HG03565 (cell line): Measurements from ENCODE around the gene NUDT4.
"Not testable (repeated sequence)": the region's sequence is repeated elsewhere in the genome, so short reads cannot be mapped to it uniquely, and the experiment has no call there.

Source experiments
- ATAC-seq: cut with Tn5 transposase; IDR thresholded peaks from one replicate; pipeline ENCODE4 v1.9.1; 2021; ENCODE audit warnings: mild to moderate bottlenecking, moderate library complexity; ENCODE audit not compliant: unreplicated experiment

Gene NUDT4

GRCh38 chr12:93366422-93366821, 11.3 kb upstream of the NUDT4 start:
- ATAC-seq: no peak

DNA sequence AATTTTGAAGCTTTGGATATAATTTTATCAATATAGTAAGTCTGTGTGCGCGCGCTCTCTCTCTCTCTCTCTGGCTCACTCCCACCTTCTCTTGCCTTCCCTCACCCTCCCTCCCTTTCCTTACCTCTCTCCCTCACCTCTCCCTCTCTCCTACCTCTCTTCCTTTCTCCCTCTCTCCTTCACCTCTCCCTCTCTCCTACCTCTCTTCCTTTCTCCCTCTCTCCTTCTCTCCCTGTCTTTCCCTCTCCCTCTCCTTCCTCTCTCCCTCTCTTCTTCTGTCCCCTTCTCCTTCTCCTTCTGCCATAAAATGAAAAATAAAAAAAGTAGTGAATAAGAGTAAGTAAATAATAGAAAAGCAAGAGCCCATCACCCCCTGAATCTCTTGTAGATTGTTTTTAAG, 9.0 kb upstream of the NUDT4 start:
- ATAC-seq: no peak

DNA sequence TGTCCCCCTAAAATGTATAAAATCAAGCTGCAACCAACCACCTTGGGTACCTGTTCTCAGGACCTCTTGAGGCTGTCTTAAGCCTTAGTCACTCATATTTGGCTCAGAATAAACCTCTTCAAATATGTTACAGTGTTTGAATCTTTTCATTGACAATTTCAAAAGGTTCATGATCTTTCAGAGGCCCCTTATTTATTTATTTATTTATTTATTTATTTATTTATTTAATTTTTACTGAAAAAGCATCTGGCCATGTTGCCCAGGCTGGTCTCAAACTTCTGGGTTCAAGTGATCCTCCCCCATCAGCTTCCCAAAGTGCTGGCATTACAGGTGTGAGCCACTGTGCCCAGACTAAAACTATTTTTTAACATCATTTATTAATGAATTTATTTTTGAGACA, 8.2 kb upstream of the NUDT4 start:
- ATAC-seq: no peak

DNA sequence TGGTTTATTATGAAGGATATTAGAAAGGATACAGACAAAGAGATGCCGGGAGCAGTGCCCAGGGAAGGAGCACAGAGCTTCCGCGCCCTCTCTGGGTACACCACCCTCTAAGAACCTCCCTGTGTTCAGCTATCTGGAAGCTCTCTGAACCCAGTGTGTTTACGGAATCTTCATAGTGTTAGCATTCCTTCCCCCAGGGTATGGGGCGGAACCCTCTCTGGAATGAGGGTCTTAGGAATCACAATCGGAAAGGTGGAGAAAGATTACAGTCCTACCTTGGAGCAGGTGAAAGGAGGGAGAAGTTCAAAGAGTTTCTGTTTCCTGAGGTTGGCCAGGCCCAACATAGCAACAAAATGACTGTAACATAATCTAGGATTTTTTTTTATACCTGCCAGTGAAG, 6.8 kb upstream of the NUDT4 start:
- no peak for ATAC-seq

GRCh38 chr12:93373961-93374656, 3.6 kb upstream of the NUDT4 start:
- no peak for ATAC-seq

GRCh38 chr12:93375906-93376305, 1.8 kb upstream of the NUDT4 start:
- no peak for ATAC-seq

DNA sequence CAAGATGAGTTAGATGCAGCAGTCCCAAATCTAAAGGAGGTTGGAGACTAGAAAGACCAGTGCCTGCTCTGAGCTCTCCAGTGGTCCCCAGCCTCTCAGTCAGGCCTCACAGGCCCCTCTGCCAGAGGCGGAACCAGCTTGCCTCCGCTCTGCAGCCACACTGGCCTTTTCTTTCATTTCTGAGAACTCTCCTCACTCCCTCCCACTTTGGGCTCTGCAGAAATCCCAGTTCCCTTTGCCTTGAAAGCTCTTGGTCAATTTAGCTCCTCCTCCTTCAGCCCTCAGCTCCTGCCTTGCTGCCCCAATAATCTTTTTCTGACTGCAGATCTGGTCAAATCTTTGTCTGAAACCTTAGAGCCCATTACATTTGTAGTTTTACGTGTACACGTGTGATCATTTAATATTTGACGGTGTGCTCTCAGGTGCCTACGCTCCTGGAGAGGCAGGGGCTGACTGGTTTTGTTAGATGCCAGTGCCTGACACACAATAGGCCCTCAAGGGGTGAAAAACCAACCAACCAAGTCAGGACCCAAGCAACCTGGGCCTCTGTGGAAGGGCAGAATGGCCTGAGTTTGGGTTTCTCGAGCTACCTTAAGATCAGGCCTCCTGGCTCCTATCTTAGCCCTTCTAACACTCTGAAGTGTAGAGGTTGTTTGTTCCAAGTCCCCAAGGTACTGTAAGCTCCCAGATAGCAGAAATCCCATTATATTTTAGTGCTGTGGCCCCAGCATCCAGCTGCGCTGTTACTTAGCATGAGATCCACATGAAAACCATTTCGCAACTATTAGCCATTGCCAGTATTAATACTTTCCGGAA, 1.1 kb upstream of the NUDT4 start:
- ATAC-seq: no peak

- peak; percentile 19 for ATAC-seq
Observed at GRCh38 chr12:93378196-93378997, 672 bp downstream of the NUDT4 start.

GRCh38 chr12:93378998-93379325, 1.2 kb downstream of the NUDT4 start:
- ATAC-seq: no peak

DNA sequence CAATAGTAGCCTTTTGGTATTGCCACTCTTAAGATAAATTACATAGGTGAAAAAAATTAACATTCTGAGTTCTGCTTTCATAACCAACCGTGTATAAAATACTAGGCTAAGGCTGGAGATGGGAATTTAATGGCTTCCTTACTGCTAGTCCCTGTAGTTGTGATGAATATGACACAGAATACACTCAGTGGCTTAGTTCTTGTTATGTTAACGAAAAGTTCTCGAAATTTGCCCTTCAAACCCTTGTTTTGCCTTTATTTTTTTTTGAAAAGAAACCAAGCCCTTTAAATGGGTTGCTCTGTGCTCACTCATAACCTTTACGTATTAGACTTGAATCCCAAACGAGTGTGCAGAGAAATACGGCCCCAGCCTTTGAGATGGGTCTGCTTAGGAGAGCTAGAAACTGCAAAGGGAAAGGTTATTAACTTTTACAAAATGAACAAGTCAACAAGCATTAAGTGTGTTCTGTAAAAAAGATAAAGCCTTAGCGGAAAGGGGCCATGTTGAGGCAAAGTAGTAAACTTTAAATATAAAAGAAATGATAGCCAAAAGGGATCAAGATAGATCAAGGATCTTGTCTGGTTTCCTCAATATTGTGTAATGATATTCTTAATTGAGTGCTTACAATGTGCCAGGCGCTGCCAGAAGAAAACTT, 1.7 kb downstream of the NUDT4 start:
- ATAC-seq: no peak

GRCh38 chr12:93379981-93380361, 2.2 kb downstream of the NUDT4 start:
- ATAC-seq: no peak

DNA sequence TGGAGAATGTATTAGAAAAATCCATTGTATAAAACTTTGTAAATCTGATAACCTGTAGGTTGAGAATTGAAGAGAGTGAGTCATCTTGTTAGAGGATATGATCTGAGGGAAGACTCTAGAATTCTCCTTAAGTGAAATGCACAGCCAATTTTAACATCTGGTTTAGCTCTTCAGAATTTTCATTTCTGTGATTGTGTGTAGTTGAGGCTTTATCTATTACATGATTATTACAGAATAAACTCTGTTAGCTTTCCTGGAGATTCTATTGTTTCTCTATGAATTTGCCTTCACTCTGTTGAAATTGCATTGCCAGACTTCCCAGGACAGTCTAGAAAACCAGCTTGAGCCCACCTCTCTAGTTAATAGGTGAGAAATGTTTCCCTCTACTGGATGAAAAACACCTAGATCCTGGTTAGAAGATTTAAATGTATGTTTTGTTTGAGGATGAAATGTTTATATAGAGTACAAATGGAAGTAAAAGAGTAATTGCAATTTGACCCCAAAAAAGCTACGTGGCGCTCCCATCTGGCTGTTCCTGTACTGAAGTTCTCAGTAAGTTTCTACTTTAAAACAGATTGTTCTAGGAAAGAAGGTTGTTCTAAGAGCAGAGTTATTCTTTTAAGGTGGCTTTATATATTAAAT, 2.9 kb downstream of the NUDT4 start:
- no peak for ATAC-seq

- ATAC-seq: no peak
Observed at GRCh38 chr12:93381161-93381975, 3.6 kb downstream of the NUDT4 start.

DNA sequence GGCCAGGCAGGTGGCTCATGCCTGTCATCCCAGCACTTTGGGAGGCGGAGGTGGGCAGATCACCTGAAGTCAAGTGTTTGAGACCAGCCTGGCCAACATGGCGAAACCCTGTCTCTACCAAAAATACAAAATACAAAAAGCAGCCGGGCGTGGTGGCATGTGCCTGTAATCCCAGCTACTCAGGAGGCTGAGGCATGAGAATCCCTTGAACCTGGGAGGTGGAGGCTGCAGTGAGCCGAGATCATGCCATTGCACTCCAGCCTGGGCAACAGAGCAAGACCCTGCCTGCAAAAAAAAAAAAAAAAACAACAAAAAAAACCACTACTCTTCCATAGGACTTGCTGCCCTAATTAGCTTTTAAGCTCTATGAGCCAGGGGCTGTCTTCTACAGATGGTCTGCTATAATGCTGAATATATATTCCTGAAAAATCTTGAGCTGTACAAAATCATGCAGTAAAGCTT, 4.3 kb downstream of the NUDT4 start:
- not testable (repeated sequence) for ATAC-seq

DNA sequence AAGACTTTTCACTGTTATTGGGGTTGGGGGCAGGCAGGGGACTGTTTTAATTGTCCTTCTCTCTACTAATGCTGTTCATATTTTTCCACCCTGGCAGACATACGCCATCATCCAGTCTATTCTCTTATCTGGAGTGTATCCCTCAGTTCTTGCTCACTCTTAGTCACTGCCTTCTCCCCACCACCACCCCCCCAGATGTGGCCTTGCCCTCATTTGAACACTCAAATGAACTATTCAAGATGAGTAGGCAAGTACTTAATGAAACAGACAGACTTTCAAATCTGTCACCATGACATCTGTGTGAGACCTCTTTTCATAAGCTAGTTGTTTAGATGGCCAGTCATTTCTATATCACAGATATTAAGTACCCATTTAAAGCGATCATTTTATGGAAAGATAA, 10.1 kb downstream of the NUDT4 start:
- ATAC-seq: peak; percentile 41

DNA sequence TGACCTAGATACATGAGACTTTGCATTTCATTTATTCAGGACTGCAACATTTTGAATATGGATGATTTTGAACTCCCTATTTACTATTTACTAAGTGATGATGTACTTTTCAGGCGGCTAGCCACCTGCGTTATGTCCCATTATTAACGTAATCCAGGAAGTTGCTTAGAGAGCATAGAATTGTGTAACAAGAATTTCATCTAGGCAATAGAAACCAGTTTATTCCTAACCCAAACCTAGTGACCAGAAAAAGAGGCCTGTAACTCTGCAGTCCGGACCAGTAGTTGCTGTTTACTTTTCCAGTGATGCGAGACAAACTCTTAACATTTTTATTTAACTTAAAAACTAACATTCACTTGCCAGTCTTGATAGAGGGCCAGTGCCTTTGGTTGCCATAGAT, 12.3 kb downstream of the NUDT4 start:
- no peak for ATAC-seq

DNA sequence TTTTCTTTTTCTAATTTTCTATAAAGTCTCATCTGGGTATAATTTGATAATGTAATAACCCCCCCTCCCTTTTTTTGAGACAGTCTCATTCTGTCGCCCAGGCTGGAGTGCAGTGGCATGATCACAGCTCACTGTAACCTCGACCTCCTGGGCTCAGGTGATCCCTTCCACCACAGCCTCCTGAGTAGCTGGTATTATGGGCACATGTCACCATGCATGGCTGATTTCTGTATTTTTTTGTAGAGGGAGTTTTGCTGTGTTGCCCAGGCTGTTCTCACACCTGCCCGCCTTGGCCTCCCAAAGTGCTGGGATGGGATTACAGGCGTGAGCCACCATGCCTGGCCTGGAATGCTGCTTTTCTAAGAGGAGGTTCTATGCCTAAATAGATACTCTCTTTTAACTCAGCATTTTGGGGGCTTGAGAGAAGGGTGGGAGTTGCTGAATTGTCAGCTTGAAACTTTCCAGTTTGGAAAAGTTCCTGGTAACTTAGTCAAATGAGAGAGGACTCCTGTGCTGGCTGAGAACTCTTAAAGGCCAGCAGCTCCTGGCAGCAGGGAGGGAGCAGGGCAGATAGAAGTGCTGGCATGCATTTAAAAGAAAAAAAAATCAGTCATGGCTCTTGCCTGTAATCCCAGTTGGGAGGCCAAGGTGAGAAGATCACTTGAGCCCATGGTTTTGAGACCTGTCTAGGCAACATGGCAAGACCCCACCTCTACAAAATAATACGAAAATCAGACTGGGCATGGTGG, 13.0 kb downstream of the NUDT4 start:
- no peak for ATAC-seq

- no peak for ATAC-seq
Observed at GRCh38 chr12:93393425-93393824, 15.7 kb downstream of the NUDT4 start.

DNA sequence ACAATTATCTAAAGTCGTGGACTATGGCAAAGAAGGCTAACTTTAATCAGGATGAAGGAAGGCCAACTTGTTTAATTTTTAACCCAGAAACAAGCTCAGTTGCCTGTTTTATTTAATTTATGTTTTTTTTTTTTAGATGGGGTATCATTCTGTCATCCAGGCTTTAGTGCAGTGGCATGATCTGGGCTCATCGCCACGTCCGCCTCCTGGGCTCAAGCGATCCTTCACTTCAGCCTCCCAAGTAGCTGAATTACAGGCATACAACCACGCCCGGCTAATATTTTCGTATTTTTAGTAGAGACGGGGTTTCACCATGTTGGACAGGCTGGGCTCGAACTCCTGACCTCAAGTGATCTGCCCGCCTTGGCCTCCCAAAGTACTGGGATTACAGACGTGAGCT, 19.7 kb downstream of the NUDT4 start:
- no peak for ATAC-seq
